ENCODE measurements around the gene RUSC2.

DNA sequence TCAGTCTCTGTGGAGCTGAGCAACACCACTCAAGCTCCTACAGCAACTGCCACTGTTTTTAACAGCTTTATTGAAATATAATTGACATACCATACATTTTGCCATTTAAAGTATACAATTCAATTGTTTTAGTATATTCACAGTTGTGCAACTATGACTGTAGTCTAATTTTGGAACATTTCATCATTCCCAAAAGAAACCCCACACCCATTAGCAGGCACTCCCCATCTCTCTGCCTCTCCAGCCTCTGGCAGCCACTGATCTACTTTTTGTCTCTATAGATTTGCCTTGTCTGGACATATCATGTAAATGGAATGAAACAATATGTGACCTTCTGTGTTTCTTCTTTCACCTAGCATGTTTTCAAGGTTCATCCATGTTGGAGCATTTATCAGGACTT is 43.5 kb downstream of the RUSC2 start:
- TF ChIP-seq POLR2A (IDR thresholded peaks at IDR 0.05) = no peak
- TF ChIP-seq, protein P1, sequence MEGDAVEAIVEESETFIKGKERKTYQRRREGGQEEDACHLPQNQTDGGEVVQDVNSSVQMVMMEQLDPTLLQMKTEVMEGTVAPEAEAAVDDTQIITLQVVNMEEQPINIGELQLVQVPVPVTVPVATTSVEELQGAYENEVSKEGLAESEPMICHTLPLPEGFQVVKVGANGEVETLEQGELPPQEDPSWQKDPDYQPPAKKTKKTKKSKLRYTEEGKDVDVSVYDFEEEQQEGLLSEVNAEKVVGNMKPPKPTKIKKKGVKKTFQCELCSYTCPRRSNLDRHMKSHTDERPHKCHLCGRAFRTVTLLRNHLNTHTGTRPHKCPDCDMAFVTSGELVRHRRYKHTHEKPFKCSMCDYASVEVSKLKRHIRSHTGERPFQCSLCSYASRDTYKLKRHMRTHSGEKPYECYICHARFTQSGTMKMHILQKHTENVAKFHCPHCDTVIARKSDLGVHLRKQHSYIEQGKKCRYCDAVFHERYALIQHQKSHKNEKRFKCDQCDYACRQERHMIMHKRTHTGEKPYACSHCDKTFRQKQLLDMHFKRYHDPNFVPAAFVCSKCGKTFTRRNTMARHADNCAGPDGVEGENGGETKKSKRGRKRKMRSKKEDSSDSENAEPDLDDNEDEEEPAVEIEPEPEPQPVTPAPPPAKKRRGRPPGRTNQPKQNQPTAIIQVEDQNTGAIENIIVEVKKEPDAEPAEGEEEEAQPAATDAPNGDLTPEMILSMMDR (IDR thresholded peaks at IDR 0.05) = no peak

Data from testis (tissue), 2 donors.